ENCODE measurements around the gene S100P.

Gene S100P

DNA sequence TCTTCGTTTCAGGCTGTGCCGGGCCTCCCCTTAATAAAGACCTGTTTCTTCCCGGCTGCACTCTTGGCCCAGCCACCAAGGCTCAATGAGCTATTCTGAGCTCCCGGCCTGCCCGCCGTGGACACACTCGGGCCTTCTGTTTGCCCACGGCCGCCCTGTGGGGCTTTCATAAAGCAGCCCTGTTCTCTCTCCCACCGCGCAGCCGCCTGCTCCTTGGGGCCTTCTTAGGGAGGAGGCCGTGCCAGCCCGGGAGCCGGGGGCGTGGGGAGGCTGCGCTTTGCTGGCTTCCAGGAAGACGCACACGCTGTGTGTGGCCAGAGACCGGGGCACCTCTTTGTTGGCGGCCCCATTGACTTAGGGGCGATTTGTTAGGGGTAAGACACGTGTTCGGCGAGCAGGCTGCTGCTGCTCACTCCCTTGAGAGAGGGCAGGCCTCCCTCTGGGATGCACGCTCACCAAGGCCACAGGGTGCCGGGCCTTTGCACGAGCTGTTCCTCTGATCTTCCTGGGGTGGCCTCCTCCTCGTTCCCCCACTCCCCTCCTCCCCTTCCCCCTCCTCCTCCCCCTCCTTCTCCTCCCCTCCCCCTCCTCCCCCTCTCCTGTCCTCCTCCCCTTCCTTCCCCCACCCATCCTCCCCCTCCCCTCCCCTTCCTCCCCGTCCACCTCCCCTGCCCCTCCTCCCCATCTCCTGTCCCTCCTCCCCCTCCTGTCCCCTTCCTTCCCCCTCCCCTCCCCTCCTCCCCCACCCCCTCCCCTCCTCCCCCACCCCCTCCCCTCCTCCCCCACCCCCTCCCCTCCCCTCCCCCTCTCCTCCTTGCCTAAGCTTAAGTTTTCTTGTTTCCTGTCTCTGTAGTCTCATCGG, 33.6 kb downstream of the S100P start:
- DNase-seq = no peak

DNA sequence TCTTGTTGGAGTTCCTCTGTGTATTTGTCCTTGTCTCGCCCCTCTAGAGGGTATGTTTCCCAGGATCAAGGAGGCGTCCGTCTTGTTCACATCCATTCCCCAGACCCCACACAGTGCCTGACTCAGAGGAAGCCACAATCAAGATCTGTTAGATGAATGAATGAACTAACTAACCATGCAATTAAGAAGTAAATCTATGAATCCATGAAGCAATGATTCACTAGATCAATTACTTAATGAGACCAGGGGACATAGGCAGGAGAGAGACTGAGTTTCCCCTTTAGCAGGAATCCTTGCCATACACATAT, 34.2 kb downstream of the S100P start:
- no peak for DNase-seq

DNA sequence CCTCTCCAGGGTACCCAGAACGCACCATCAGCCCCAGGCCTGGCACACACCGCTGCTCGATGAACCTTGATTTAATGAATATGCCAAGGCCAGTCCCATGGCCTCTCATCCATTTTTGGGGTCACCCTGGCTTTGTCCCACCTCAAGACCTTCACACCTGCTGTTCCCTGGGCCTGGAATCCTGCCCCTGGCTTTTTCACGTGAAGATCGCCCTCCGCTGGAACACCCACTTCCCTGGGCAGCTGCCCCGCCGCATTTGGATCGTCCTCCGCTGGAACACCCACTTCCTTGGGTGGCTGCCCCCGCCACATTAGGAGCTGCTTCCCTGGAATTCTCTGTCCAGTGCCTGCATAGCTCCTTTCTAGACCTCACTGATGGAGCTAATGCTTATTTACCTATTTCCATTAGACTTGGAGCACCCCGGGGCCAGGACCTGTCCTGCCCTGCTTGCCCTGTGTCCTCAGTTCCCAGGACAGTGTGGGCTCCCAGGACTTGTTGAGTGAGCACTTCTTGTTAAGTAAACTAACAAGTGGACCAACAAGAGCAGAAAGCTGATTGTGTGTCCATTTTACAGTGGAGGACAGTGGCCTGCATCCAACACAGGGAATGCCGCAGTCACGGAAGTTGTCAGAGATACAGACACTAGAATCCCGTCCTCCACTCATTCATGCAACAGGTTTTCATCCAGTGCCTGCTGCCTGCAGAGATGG, 34.8 kb downstream of the S100P start:
- DNase-seq = no peak

DNA sequence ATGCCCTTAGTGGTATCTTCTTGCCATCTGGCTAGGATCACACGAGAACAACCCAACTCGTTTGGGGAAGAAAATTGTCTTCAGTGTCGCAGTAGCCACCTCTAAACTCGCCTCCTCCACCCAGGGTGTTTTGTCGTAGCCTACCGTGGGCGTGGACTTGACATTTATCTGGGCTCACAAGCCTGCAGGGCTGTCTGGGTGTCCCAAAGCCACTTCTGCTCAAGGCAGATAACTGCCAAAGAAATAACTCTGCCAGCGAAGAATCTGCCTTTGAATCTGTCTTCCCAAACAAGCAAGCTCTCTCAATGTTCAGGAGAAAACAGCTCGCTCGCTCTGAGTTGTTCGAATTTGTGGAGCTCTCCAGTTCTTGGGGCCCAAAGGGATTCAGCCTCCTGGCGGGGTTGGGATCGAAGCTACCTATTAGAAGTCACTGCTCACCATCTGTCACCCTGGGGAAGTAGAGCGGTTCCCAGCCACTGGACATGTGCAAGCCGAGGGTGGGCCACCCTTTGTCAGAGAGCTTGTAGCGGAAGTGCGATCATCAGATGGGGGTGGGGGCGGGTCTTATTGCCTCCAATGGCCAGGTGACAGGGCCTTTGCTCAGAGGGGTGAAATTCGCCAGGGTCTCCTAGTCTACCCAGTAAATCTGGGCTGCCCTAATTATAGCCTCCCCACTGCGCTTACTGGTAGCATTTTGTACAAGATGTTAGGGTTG, 37.1 kb downstream of the S100P start:
- DNase-seq = no peak

- DNase-seq = no peak
These were observed 37.6 kb downstream of the S100P start for GRCh38 chr4:6731318-6731675.

- DNase-seq = no peak
These were observed 38.1 kb downstream of the S100P start for GRCh38 chr4:6731780-6732179.

GRCh38 chr4:6732441-6733357, 39.0 kb downstream of the S100P start:
- DNase-seq = no peak

DNA sequence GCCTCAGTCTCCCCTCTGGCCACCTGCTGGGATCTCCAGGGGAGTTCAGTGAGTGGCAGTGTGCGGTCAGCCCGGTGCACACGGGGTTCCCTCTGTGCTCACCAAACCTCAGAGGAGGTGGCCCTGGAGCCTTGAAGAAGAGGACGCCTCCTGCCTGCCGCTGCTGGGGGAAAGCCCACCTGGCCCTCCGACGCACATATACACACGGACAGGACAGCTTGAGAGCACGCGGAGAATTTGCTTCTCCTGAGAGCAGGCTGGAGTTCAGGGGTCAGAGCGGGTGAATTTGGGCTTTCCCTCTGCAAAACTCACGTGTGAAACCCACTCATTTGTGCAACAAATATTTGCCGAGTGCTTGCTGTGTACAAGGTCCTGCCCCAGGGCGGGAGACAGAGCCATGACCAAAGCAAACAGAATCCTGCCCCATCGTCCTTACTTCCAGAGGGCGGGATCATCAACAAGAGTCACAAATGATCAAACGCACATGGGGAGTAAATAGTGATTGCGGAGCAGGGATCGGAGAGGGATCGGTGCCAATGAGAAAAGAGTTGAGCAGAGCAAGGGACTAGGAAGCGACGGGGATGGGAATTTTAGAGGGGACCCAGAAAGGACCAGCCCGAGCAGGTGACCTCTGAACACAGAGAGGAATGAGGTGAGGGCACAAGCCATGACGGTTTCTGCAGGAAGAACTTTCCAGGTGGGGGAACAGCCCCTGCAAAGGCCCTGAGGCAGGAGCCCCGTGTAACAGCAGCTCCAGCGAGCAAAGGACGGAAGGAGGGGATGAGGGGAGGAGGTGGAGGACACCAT, 39.9 kb downstream of the S100P start:
- no peak for DNase-seq

GRCh38 chr4:6734165-6734786, 40.6 kb downstream of the S100P start:
- no peak for DNase-seq

GRCh38 chr4:6739920-6740319, 46.2 kb downstream of the S100P start:
- DNase-seq = no peak

GRCh38 chr4:6740347-6740746, 46.7 kb downstream of the S100P start:
- no peak for DNase-seq

GRCh38 chr4:6742507-6742906, 48.8 kb downstream of the S100P start:
- DNase-seq = no peak

DNA sequence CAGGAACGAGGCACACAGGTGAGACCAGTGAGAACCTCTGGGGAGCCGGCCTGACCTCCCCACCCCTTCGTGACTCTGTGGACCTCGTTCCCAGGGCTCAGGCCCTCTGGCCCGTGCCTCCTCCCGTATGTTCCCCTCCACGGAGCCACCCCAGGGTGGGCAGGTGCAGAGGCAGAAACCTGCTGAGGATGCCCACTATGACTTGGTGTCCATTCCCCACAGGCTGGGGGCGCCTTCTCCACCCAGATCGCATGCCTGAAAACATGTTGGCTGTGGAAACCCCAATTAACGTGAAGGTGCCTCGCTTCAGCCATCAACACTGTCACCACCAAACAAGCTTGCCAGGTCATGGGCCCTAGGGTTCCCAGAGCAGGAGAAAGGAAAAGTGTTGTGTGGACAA, 49.3 kb downstream of the S100P start:
- no peak for DNase-seq
